SK-N-MC (cell line): ENCODE measurements around the gene NUDT22.

Source experiments
- EZH2 ChIP-seq: fragments of 200-600 bp; sonication (generic); IDR thresholded peaks from one replicate; pipeline ENCODE4 v1.6.1; 2017; ENCODE audit warnings: antibody characterized with exemption
- FOXP2 ChIP-seq: optimal IDR thresholded peaks from 2 replicates; pipeline ENCODE3; 2011; ENCODE audit warnings: mild to moderate bottlenecking, moderate library complexity; ENCODE audit not compliant: insufficient read depth; ENCODE audit errors: extremely low read length, control extremely low read depth
- POLR2AphosphoS5 ChIP-seq: IDR thresholded peaks from 2 replicates; pipeline ENCODE4 v1.6.1; 2012; ENCODE audit warnings: mild to moderate bottlenecking, low read depth, low read length, borderline replicate concordance

GRCh38 chr11:64202992-64203391, 23.1 kb upstream of the NUDT22 start:
- TF ChIP-seq EZH2: no peak
- no peak for TF ChIP-seq POLR2AphosphoS5
- TF ChIP-seq FOXP2: no peak
